Cardiac atrium fibroblast (primary cell): ENCODE data around the gene LOX. TPM values are rescaled to one million over a fixed set of nuclear protein-coding genes. Genes with fewer than 3 reads are reported as not detected.

Experiments used
- total RNA-seq: library from RNA; depleted of rRNA; stranded (reverse); fragments of >200 nt; gene quantifications from 2 replicates; pipeline ENCODE4 v1.2.3, GENCODE V29; 2015

The LOX gene, protein sequence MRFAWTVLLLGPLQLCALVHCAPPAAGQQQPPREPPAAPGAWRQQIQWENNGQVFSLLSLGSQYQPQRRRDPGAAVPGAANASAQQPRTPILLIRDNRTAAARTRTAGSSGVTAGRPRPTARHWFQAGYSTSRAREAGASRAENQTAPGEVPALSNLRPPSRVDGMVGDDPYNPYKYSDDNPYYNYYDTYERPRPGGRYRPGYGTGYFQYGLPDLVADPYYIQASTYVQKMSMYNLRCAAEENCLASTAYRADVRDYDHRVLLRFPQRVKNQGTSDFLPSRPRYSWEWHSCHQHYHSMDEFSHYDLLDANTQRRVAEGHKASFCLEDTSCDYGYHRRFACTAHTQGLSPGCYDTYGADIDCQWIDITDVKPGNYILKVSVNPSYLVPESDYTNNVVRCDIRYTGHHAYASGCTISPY
- total RNA-seq: 226 and 304 TPM in 2 replicates

DNA sequence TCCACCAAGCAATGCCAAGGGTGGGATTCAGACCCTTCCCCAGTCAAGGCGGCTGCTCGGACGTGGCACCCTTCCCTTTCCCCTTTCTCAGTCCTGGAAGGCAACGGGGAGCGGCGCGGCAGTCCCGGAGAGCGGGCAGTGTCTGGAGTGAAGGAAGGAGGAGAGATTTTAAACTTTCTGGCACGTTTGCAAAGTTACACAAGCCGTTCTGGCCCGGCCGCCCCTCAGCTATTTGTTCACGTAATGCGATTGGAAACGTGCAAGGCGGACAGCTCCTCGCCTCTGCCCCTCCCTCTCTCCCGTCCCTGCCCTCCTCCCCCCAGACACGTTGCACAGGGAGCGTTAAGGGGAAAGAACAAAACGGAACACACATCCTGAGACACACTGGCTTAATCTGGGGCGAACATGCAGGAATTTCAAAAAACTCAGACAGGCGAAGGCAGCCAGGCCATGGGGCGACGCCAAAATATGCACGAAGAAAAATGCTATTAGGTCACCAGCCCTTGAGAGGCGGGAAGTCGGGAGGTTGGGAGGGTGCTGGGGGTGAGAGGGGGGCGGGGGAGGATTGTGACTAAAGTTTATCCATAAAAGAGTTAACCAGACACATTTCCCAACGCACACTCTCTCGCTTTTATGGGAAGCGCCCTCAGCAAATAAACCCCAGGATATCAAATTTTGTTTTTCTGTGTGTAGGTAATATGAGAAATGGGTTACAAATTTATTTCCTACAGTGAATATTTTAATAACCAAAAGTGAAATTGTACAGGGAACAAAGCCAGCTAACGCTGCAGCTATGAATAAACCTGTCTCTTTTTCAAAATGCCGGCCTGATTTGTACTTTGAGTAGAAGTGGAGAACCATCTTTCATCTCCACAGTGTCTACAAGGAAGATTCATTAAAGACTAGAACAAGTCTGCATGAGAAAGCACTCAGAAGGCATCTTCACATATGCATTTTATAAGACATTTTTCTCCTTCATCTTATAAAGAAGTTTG lies at the start of gene LOX:
Gene LOX (minus strand): TSS at position 144 of the 995 bp plus-strand sequence. CDS start 274 bp downstream, outside the sequence.

Other genes with a start within 250 kb of the LOX start
- not detected in 2 replicates for gene FTMT, start 226.4 kb downstream of the LOX start, total RNA-seq
- 7.2 and 9.6 TPM in 2 replicates for gene SRFBP1, start 116.3 kb downstream of the LOX start, total RNA-seq
- not detected in 2 replicates for gene ZNF474, start 51.3 kb upstream of the LOX start, total RNA-seq
- 0.65 TPM in 1 of 2 replicates, not detected in the other for gene SNCAIP, start 234.0 kb upstream of the LOX start, total RNA-seq